ENCODE measurements around the gene PLEK. TPM values are rescaled to one million over a fixed set of nuclear protein-coding genes. Genes with fewer than 3 reads are reported as not detected.

Gene PLEK
- total and polyA plus RNA-seq, 7 donors, result 0.89 to 3.9 (median 2.3) TPM

DNA sequence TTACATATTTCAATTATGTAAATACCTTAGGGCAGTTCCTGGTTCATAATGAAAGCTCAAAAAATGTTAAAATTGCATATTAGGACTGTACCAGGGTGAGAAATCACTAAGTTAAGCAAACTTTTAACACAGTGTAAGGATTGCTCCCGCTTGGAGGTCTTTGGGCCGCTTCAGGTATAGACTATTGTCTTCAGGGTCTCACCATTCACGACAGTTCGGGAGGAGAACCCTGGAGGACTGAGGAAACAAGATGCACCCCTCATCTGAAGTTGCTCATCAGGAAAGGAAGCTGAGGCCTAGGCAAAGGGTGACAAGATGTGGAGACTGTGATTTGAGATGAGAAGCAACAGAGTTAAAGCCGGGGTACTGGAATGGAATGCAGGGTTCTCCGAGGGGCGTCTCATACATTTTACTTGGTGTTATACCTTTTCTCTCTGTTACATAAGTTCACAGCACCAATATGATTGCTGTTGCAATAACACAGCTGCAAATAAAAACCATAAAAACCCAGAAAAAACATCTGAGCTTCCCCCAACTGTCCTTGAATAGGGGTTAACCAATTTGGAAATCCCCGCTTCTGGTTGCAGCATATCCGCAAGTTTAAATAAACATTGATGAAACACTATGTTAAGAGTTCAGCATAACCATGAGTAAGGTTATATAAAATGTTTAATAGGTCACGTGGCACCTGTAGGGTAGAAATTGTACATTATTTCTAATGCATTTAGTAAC, 61.9 kb downstream of the PLEK start:
- Histone ChIP-seq H3K27me3 (ENCODE audit: insufficient read depth in 3 of 3, low read length in 2 of 3) (peaks cover 0 to 2% (median 0%) of the 10 kb centered on the region in 3 donors), H3K4me1 (no peaks in the 10 kb centered on the region), H3K4me3 (no peak overlapping the region), H3K27ac (no peak overlapping the region), H3K36me3 (ENCODE audit: insufficient read depth in 1 of 2, low read depth in 1 of 2) (no peaks in the 10 kb centered on the region), H3K9me3 (no peaks in the 10 kb centered on the region)
- DNase-seq (no peak), ATAC-seq (no peak)
- TF ChIP-seq CTCF (IDR thresholded peaks at IDR 0.05), result no peak
- intact Hi-C loops (cut with DNase I), result no loop called here
- WGBS, 3 donors, result 80 to 83% (median 82%) methylated on average over 10 of the region's 10 CpGs

DNA sequence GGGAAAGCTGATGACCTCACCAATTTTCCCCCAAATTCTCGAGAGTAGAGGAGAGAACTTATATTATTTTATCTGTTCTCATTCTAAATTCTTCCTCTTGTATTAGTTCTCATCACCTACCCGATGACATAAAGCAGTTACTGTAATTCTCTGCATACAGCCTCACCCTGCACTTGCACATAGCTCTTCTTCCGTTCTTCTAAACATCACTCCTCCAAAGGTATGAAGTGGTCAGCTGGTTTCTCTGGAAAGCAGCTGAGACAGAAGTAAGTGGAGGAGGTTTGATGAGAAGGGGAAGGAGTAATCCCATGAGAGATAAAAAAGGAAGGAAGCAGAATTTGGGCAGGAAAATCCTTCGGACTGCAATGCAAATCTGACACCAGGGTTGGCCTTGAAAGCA, 63.0 kb downstream of the PLEK start:
- H3K27me3 ChIP-seq (ENCODE audit: insufficient read depth in 3 of 3, low read length in 2 of 3), result peaks cover 0 to 1% (median 0%) of the 10 kb centered on the region in 3 donors
- H3K36me3 ChIP-seq (ENCODE audit: insufficient read depth in 1 of 2, low read depth in 1 of 2), result no peaks in the 10 kb centered on the region
- intact Hi-C loops (cut with DNase I), result no loop called here
- DNase-seq, result no peak
- H3K4me3 ChIP-seq, result no peak overlapping the region
- no peak for ATAC-seq
- no peaks in the 10 kb centered on the region for H3K9me3 ChIP-seq
- H3K4me1 ChIP-seq, result no peaks in the 10 kb centered on the region
- no peak overlapping the region for H3K27ac ChIP-seq
- no peak for TF ChIP-seq CTCF (IDR thresholded peaks at IDR 0.05)
- WGBS, 3 donors, result 50 to 60% (median 57%) methylated on average over 4 of the region's 4 CpGs

GRCh38 chr2:68428746-68429145, 63.7 kb downstream of the PLEK start:
- WGBS, 3 donors, result 50 to 71% (median 68%) methylated on average over 1 of the region's 1 CpG

GRCh38 chr2:68429311-68429826, 64.3 kb downstream of the PLEK start:
- Histone ChIP-seq H3K9me3 (no peaks in the 10 kb centered on the region), H3K36me3 (ENCODE audit: insufficient read depth in 1 of 2, low read depth in 1 of 2) (no peaks in the 10 kb centered on the region), H3K4me3 (no peak overlapping the region), H3K27me3 (ENCODE audit: insufficient read depth in 3 of 3, low read length in 2 of 3) (no peaks in the 10 kb centered on the region), H3K27ac (no peak overlapping the region), H3K4me1 (no peaks in the 10 kb centered on the region)
- ATAC-seq (no peak), DNase-seq (no peak)
- intact Hi-C loops (cut with DNase I), result no loop called here
- WGBS, 3 donors, result 73 to 77% (median 76%) methylated on average over 7 of the region's 7 CpGs
- no peak for TF ChIP-seq CTCF (IDR thresholded peaks at IDR 0.05)

More at GRCh38 chr2:68428746-68429145, 63.7 kb downstream of the PLEK start:
- H3K4me3 ChIP-seq, result no peak overlapping the region
- no peaks in the 10 kb centered on the region for H3K9me3 ChIP-seq
- TF ChIP-seq CTCF (IDR thresholded peaks at IDR 0.05), result no peak
- no peaks in the 10 kb centered on the region for H3K4me1 ChIP-seq
- H3K27me3 ChIP-seq (ENCODE audit: insufficient read depth in 3 of 3, low read length in 2 of 3), result no peaks in the 10 kb centered on the region
- no peaks in the 10 kb centered on the region for H3K36me3 ChIP-seq (ENCODE audit: insufficient read depth in 1 of 2, low read depth in 1 of 2)
- DNase-seq (no peak), ATAC-seq (no peak)
- no peak overlapping the region for H3K27ac ChIP-seq
- intact Hi-C loops (cut with DNase I), result no loop called here

All from psoas muscle (tissue), 8 donors.